Esophagus squamous epithelium (tissue), 4 donors: Measurements from ENCODE around the gene PML.
"Not testable (repeated sequence)": the region's sequence is repeated elsewhere in the genome, so short reads cannot be mapped to it uniquely, and the experiment has no call there.

Experiments used
- CTCF ChIP-seq, 6 experiments: fragments of 450-650 bp in 4 of 6; fragments of 200-600 bp in 2 of 6; sonication (generic) in 2 of 6; IDR thresholded peaks; one replicate each; pipeline ENCODE4 v1.5.1; 2016 to 2019; ENCODE audit warnings: antibody characterized with exemption in 6 of 6, mild to moderate bottlenecking in 4 of 6, moderate library complexity in 4 of 6
- POLR2A ChIP-seq, 4 donors: fragments of 450-650 bp; IDR thresholded peaks; one replicate each; pipeline ENCODE4 v1.6.1; 2017; ENCODE audit warnings: antibody characterized with exemption in 4 of 4, mild to moderate bottlenecking in 4 of 4, moderate library complexity in 3 of 4

GRCh38 chr15:74095610-74096009 is 101.1 kb downstream of the PML start:
- TF ChIP-seq POLR2A, CTCF (IDR thresholded peaks at IDR 0.05): not testable (repeated sequence)
